K562 (cell line): ENCODE results near the gene CBFA2T3. TPM values are rescaled to one million over a fixed set of nuclear protein-coding genes. Genes with fewer than 3 reads are reported as not detected.

Source experiments
- ATAC-seq: fragments of 200-7000 bp; cut with Tn5 transposase; 3 replicates; pipeline ENCODE4 v1.9.1; 2020; ENCODE audit warnings: moderate library complexity
- BruUV-seq: library from RNA; stranded (reverse); fragments of 400-500 nt; replicated peaks from 2 replicates; lab custom pipeline; 2021; lab: Mats Ljungman, UMichigan
- CTCF ChIA-PET: fragments of 300-600 bp; formaldehyde crosslinking; extraction: SDS; loops from one replicate; lab custom pipeline; 2021; ENCODE audit warnings: low intra/inter-chr PET ratio; lab: Yijun Ruan, JAX
- POLR2A ChIA-PET: fragments of 300-600, 350-650 bp; sonication (Branson Sonifier 250); formaldehyde crosslinking; extraction: SDS; loops from one replicate; lab custom pipeline; 2021; ENCODE audit warnings: antibody characterized with exemption, inconsistent platforms; lab: Yijun Ruan, JAX
- DNase-seq, 4 experiments: peaks; one replicate each; pipeline versions ENCODE4 v3.0.0 to v3.0.0-alpha.2; 2011 to 2018; ENCODE audit warnings: low spot score in 3 of 4, mixed read lengths in 3 of 4; ENCODE audit errors: extremely low read depth in 1 of 4
- FAIRE-seq: peaks from 2 replicates; lab custom pipeline; 2011; peaks lifted over from hg19 to GRCh38; lab: Jason Lieb, UNC
- H2AFZ ChIP-seq: 2 replicates; pipeline ENCODE4 v1.6.0; 2011; ENCODE audit warnings: low read depth, low read length, control low read depth, inconsistent platforms
- H3K27ac ChIP-seq: fragments of 200-600 bp; 3 replicates; pipeline ENCODE4 v1.8.0; 2011; ENCODE audit warnings: low read depth, mild to moderate bottlenecking, control low read depth, inconsistent platforms, low read length, moderate library complexity, mixed read lengths; ENCODE audit errors: extremely low read depth
- H3K27me3 ChIP-seq, 2 experiments: fragments of 300-600 bp in 1 of 2; 2 replicates in 1 of 2; 3 replicates in 1 of 2; pipeline versions ENCODE4 v1.6.0 to v1.8.0; 2011; ENCODE audit warnings: inconsistent platforms in 2 of 2, low read length in 2 of 2, mild to moderate bottlenecking in 1 of 2, mixed read lengths in 1 of 2, moderate library complexity in 1 of 2; ENCODE audit not compliant: control insufficient read depth in 2 of 2, insufficient read depth in 2 of 2
- H3K36me3 ChIP-seq: fragments of 300-600 bp; 3 replicates; pipeline ENCODE4 v1.8.0; 2011; ENCODE audit warnings: mild to moderate bottlenecking, low read length, inconsistent platforms; ENCODE audit not compliant: control insufficient read depth, insufficient read depth
- H3K4me1 ChIP-seq, 2 experiments: fragments of 200-600 bp in 1 of 2; replicated peaks in 1 of 2; 2 replicates in 1 of 2; 3 replicates in 1 of 2; pipeline versions ENCODE4 v1.5.1 to v1.8.0; 2011; ENCODE audit warnings: inconsistent platforms in 2 of 2, low read length in 2 of 2, mild to moderate bottlenecking in 1 of 2, mixed read lengths in 1 of 2, moderate library complexity in 1 of 2; ENCODE audit not compliant: control insufficient read depth in 2 of 2, insufficient read depth in 2 of 2
- H3K4me2 ChIP-seq: 2 replicates; pipeline ENCODE4 v1.6.1; 2011; ENCODE audit warnings: low read length, control low read depth, inconsistent platforms, mixed read lengths; ENCODE audit not compliant: insufficient read depth
- H3K4me3 ChIP-seq: fragments of 200-600 bp; sonication (generic), shearing (Covaris generic); 2 replicates; pipeline ENCODE4 v1.5.1; 2016; ENCODE audit warnings: control low read depth, inconsistent platforms
- H3K79me2 ChIP-seq: fragments of 200-600 bp; 3 replicates; pipeline ENCODE4 v1.8.0; 2011; ENCODE audit warnings: low read length, inconsistent platforms; ENCODE audit not compliant: control insufficient read depth, insufficient read depth
- H3K9ac ChIP-seq, 2 experiments: 2 replicates each; pipeline versions ENCODE4 v1.6.0 to v1.6.1; 2011; ENCODE audit warnings: low read depth in 2 of 2, low read length in 2 of 2, control low read depth in 1 of 2, inconsistent platforms in 1 of 2, mild to moderate bottlenecking in 1 of 2, mixed read lengths in 1 of 2; ENCODE audit not compliant: insufficient read depth in 1 of 2
- H3K9me1 ChIP-seq: one replicate; pipeline ENCODE4 v1.6.0; 2011; ENCODE audit warnings: inconsistent platforms, mild to moderate bottlenecking, low read length, moderate library complexity; ENCODE audit not compliant: control insufficient read depth, insufficient read depth
- H3K9me3 ChIP-seq: replicated peaks from 2 replicates; pipeline ENCODE4 v1.5.1; 2011; ENCODE audit warnings: low read depth, low read length, inconsistent platforms; ENCODE audit not compliant: control insufficient read depth, insufficient read depth
- H4K20me1 ChIP-seq: replicated peaks from 2 replicates; pipeline ENCODE4 v1.6.1; 2011; ENCODE audit warnings: low read length, inconsistent platforms, mixed read lengths; ENCODE audit not compliant: control insufficient read depth, insufficient read depth
- REST ChIP-seq, 2 experiments: fragments of 450-650 bp; formaldehyde crosslinking in 1 of 2; IDR thresholded peaks; 2 replicates each; pipeline versions ENCODE4 v1.4.0 to v1.6.1; 2014 to 2020; ENCODE audit warnings: mild to moderate bottlenecking in 2 of 2, borderline replicate concordance in 1 of 2, low read depth in 1 of 2
- SAFB ChIP-seq: fragments of 200-400 bp; formaldehyde crosslinking; IDR thresholded peaks from 2 replicates; pipeline ENCODE4 v1.6.1; 2017; ENCODE audit warnings: low read depth, low read length, borderline replicate concordance
- THRA ChIP-seq: fragments of 450-650 bp; IDR thresholded peaks from 2 replicates; pipeline ENCODE4 v1.6.1; 2017; ENCODE audit warnings: mild to moderate bottlenecking, moderate library complexity
- TSHZ1 ChIP-seq: fragments of 250-450 bp; sonication (Bioruptor Pico); IDR thresholded peaks from 2 replicates; pipeline ENCODE4 v1.4.0; 2020; ENCODE audit warnings: mild to moderate bottlenecking, moderate library complexity
- ZNF764 ChIP-seq: fragments of 250-450 bp; sonication (Bioruptor Pico); IDR thresholded peaks from 2 replicates; pipeline ENCODE4 v1.4.0; 2020; ENCODE audit warnings: low read depth, mild to moderate bottlenecking, moderate library complexity
- WGBS: fragments of 100-300 bp; shearing (Covaris generic); methylation state at CpG from one replicate; pipeline ENCODE4 v1.1.6; 2016; ENCODE audit warnings: low coverage, mixed read lengths; ENCODE audit not compliant: insufficient coverage; ENCODE audit errors: missing lambda C conversion rate; 5-methylcytosine and 5-hydroxymethylcytosine counted together
- in situ Hi-C: fragments of 300-500 bp; cut with MboI; formaldehyde crosslinking; loops from 4 replicates; pipeline ENCODE4 v1.15.0; 2018; ENCODE audit warnings: inconsistent platforms, mixed read lengths
- intact Hi-C: fragments of 100-400 bp; cut with micrococcal nuclease; formaldehyde crosslinking; loops from 2 replicates; pipeline ENCODE4 v1.14.2; 2022
- polyA plus RNA-seq, 8 experiments: library from polyadenylated mRNA; depleted of rRNA in 4 of 8; stranded (reverse) in 5 of 8; unstranded in 3 of 8; fragments of >200 nt; fragmentation: Nextera tagmentation in 2 of 8; fragmentation: Illumina TruSeq in 1 of 8; extraction: Ambion mirVana in 2 of 8; extraction: Trizol in 1 of 8; gene quantifications; 2 replicates each; pipeline versions ENCODE4 v1.2.1 to v1.2.3, GENCODE V29; 2011 to 2014; ENCODE audit warnings: inconsistent platforms in 1 of 8, missing spikeins in 1 of 8
- total RNA-seq, 7 experiments: library from RNA; depleted of rRNA in 6 of 7; stranded (reverse); fragments of >200 nt in 6 of 7; fragmentation: Illumina TruSeq in 2 of 7; extraction: Trizol in 2 of 7; gene quantifications; 2 replicates each; pipeline versions ENCODE4 v1.2.1 to v1.2.3, GENCODE V29; 2011 to 2021; ENCODE audit warnings: low replicate concordance in 1 of 7

CBFA2T3 gene
- total and polyA plus RNA-seq, 9 of the 15 experiments (the other 6 are each of a cell fraction or from before 2014, with no cell fraction given): 2.3 to 145 (median 6.7) TPM

GRCh38 chr16:88884569-88885271, 92.3 kb downstream of the CBFA2T3 start:
- Histone ChIP-seq H3K9me1 (no peaks in the 10 kb centered on the region), H3K9ac (no peak overlapping the region; a peak in 1 of 4 replicates), H3K36me3 (peaks cover 95% of the 10 kb centered on the region), H2AFZ (no peak overlapping the region), H3K9me3 (peaks cover 7% of the 10 kb centered on the region), H3K4me1 (peaks cover 0 to 86% of the 10 kb centered on the region in 2 experiments; a peak in 3 of 5 replicates), H3K79me2 (peaks cover 23% of the 10 kb centered on the region), H3K4me2 (no peak overlapping the region), H3K4me3 (no peak overlapping the region), H3K27me3 (no peaks in the 10 kb centered on the region), H4K20me1 (no peaks in the 10 kb centered on the region), H3K27ac (no peak overlapping the region)
- BruUV-seq: no TSS peak
- in situ Hi-C loops: no loop called here
- no peak for ATAC-seq
- 96% methylated on average over 16 of the region's 39 CpGs for WGBS
- FAIRE-seq: no peak
- no peak for DNase-seq
- ChIA-PET CTCF (no interaction called here), POLR2A (no interaction called here)
- intact Hi-C loops: no loop called here
- no peak for TF ChIP-seq SAFB
- TF ChIP-seq ZNF764 (CRISPR knock-in tag): no peak
- no peak for TF ChIP-seq THRA
- TF ChIP-seq REST (IDR thresholded peaks at IDR 0.05; ENCODE audit: borderline replicate concordance): no peak
- no peak for TF ChIP-seq REST (CRISPR knock-in tag; IDR thresholded peaks at IDR 0.05; ENCODE audit: low read depth)
- TF ChIP-seq TSHZ1 (CRISPR knock-in tag): no peak
